ENCODE results near the gene SMYD3.

Gene SMYD3

DNA sequence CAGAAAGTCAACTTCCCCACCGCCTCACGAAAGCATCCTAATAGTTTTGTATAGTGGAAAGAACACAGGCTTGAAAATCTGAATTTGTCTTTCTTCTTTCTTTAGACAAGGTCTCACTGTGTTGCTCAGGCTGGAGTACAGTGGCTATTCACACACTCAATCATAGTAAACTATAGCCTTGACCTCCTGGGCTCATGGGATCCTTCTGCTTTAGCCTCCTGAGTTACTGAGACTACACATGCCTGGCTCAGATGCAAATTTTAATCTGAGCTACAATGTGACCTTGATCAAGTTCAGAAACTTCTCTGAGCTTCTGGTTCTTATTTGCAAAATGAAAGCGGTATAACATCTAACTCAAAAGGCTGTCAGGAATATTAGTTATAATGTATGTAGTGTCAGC, 362.1 kb downstream of the SMYD3 start:
- TF ChIP-seq, protein P1, sequence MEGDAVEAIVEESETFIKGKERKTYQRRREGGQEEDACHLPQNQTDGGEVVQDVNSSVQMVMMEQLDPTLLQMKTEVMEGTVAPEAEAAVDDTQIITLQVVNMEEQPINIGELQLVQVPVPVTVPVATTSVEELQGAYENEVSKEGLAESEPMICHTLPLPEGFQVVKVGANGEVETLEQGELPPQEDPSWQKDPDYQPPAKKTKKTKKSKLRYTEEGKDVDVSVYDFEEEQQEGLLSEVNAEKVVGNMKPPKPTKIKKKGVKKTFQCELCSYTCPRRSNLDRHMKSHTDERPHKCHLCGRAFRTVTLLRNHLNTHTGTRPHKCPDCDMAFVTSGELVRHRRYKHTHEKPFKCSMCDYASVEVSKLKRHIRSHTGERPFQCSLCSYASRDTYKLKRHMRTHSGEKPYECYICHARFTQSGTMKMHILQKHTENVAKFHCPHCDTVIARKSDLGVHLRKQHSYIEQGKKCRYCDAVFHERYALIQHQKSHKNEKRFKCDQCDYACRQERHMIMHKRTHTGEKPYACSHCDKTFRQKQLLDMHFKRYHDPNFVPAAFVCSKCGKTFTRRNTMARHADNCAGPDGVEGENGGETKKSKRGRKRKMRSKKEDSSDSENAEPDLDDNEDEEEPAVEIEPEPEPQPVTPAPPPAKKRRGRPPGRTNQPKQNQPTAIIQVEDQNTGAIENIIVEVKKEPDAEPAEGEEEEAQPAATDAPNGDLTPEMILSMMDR (conservative IDR thresholded peaks at IDR 0.05; ENCODE audit: low read depth, low read length) = no peak

DNA sequence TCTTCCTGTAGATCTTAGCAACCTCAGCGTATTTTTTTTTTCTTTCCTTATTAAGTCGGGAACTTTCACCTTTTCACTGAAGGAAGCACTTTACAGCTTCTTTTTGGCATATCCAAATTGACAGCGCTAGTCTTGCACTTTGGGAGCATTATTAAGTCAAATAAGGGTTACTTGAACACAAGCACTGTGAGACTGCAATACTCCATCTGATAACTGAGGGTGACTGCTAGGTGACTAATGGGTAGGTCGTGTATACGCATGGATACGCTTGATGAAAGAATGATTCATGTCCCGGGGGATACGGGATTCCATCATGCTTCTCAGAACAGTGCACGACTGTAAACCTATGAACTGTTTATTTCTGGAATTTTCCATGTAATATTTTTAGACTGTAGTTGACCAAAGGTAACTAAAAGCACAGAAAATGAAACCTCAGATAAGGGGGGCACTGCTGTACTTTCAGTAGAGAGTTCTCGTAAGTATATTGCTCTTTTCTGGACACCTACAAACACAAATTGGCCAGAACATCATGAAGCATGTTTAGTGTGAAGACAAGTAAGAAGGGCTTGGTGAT, 364.7 kb downstream of the SMYD3 start:
- no peaks in the 10 kb centered on the region for H3K79me2 ChIP-seq (ENCODE audit: insufficient read depth, low read depth)
- H3K27me3 ChIP-seq (ENCODE audit: insufficient read depth, low read depth) = no peaks in the 10 kb centered on the region
- no peak overlapping the region for H2AFZ ChIP-seq (ENCODE audit: low read depth)
- TF ChIP-seq, protein P1 (conservative IDR thresholded peaks at IDR 0.05; ENCODE audit: low read depth, low read length) = no peak
- H3K4me2 ChIP-seq = no peak overlapping the region
- H4K20me1 ChIP-seq (ENCODE audit: insufficient read depth) = no peaks in the 10 kb centered on the region
- no peak overlapping the region for H3K9ac ChIP-seq
- H3K4me1 ChIP-seq (ENCODE audit: low read depth, poor library complexity, severe bottlenecking) = no peaks in the 10 kb centered on the region
- no peaks in the 10 kb centered on the region for H3K36me3 ChIP-seq (ENCODE audit: insufficient read depth)
- H3K27ac ChIP-seq = no peak overlapping the region
- H3K4me3 ChIP-seq (IDR thresholded peaks at IDR 0.05; ENCODE audit: insufficient read depth, low read depth, low read length) = no peak overlapping the region

More for the DNA sequence above, 362.1 kb downstream of the SMYD3 start:
- no peaks in the 10 kb centered on the region for H3K4me1 ChIP-seq (ENCODE audit: low read depth, poor library complexity, severe bottlenecking)
- H2AFZ ChIP-seq (ENCODE audit: low read depth) = no peak overlapping the region
- no peak overlapping the region for H3K4me2 ChIP-seq
- no peaks in the 10 kb centered on the region for H3K79me2 ChIP-seq (ENCODE audit: insufficient read depth, low read depth)
- H3K27ac ChIP-seq = no peak overlapping the region
- no peaks in the 10 kb centered on the region for H4K20me1 ChIP-seq (ENCODE audit: insufficient read depth)
- no peak overlapping the region for H3K9ac ChIP-seq
- H3K4me3 ChIP-seq (IDR thresholded peaks at IDR 0.05; ENCODE audit: insufficient read depth, low read depth, low read length) = no peak overlapping the region
- H3K27me3 ChIP-seq (ENCODE audit: insufficient read depth, low read depth) = no peaks in the 10 kb centered on the region
- H3K36me3 ChIP-seq (ENCODE audit: insufficient read depth) = no peaks in the 10 kb centered on the region

DNA sequence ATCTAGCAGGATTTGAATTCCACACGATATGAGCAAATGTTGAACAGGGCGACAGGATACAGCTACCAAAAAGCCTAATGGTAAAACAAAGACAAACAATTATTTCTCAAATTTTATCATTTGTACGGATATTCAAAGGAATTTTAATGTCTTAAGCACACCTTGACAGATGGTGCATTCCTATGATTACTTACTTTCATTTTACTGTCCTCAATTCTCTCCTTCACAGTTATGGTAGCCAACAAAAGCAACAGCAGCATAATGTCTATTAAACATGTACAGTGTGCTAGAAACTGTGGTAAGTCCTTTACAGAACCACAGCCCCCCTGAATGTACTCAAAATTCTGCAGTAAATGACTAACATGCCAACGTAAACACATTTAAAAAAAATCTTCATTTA, 365.8 kb downstream of the SMYD3 start:
- Histone ChIP-seq H3K4me2 (no peak overlapping the region), H4K20me1 (ENCODE audit: insufficient read depth) (no peaks in the 10 kb centered on the region), H3K79me2 (ENCODE audit: insufficient read depth, low read depth) (no peaks in the 10 kb centered on the region), H3K36me3 (ENCODE audit: insufficient read depth) (no peaks in the 10 kb centered on the region), H2AFZ (ENCODE audit: low read depth) (no peak overlapping the region), H3K9ac (no peak overlapping the region), H3K27me3 (ENCODE audit: insufficient read depth, low read depth) (no peaks in the 10 kb centered on the region), H3K4me3 (IDR thresholded peaks at IDR 0.05; ENCODE audit: insufficient read depth, low read depth, low read length) (no peak overlapping the region), H3K4me1 (ENCODE audit: low read depth, poor library complexity, severe bottlenecking) (no peaks in the 10 kb centered on the region), H3K27ac (no peak overlapping the region)
- TF ChIP-seq, protein P1 (conservative IDR thresholded peaks at IDR 0.05; ENCODE audit: low read depth, low read length) = no peak

DNA sequence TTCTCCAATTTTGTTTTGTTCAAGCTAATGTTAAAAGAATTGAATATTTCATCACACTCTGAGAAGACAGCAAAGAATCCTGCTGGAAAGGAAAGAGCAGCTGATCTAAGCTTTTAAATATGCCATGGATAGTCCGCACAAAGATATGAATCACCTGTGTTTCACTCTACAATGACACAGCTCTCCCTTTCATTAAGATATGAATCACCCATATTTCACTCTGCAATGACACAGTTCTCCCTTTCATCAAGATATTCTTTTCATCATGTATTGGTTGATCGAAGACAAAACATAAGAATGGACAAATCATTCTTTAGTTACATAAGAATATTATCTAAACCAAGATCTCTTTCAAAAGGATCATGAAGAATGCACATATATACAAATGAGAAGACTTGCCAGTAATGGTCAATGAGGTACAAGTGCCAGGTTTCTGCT, 367.3 kb downstream of the SMYD3 start:
- no peak overlapping the region for H3K27ac ChIP-seq

More for the DNA sequence above, 367.3 kb downstream of the SMYD3 start:
- no peaks in the 10 kb centered on the region for H3K4me1 ChIP-seq (ENCODE audit: low read depth, poor library complexity, severe bottlenecking)
- no peak overlapping the region for H3K9ac ChIP-seq
- no peaks in the 10 kb centered on the region for H4K20me1 ChIP-seq (ENCODE audit: insufficient read depth)
- H3K79me2 ChIP-seq (ENCODE audit: insufficient read depth, low read depth) = no peaks in the 10 kb centered on the region
- no peak overlapping the region for H3K4me3 ChIP-seq (IDR thresholded peaks at IDR 0.05; ENCODE audit: insufficient read depth, low read depth, low read length)
- H2AFZ ChIP-seq (ENCODE audit: low read depth) = no peak overlapping the region
- no peaks in the 10 kb centered on the region for H3K36me3 ChIP-seq (ENCODE audit: insufficient read depth)
- no peak overlapping the region for H3K4me2 ChIP-seq
- no peaks in the 10 kb centered on the region for H3K27me3 ChIP-seq (ENCODE audit: insufficient read depth, low read depth)
- TF ChIP-seq, protein P1 (conservative IDR thresholded peaks at IDR 0.05; ENCODE audit: low read depth, low read length) = no peak
